Progenitor cell of endocrine pancreas (in vitro differentiated cells): ENCODE results near the gene HSPA5. TPM values are rescaled to one million over a fixed set of nuclear protein-coding genes. Genes with fewer than 3 reads are reported as not detected.

ENCODE experiments used
- DNase-seq: peaks from one replicate; pipeline ENCODE4 v3.0.0; 2021; ENCODE audit warnings: low spot score; ENCODE audit not compliant: unreplicated experiment
- H3K27ac Mint-ChIP-seq: 2 replicates; pipeline ENCODE4 v1.8.0; 2021; ENCODE audit warnings: mild to moderate bottlenecking, moderate library complexity, mixed read lengths
- H3K27me3 Mint-ChIP-seq: 2 replicates; pipeline ENCODE4 v1.8.0; 2021; ENCODE audit warnings: mixed read lengths
- H3K36me3 Mint-ChIP-seq: 2 replicates; pipeline ENCODE4 v1.8.0; 2022; ENCODE audit warnings: mixed read lengths; ENCODE audit not compliant: insufficient read depth
- H3K4me1 Mint-ChIP-seq: 2 replicates; pipeline ENCODE4 v1.8.0; 2021; ENCODE audit warnings: low read depth, mixed read lengths
- H3K4me3 Mint-ChIP-seq: 2 replicates; pipeline ENCODE4 v1.8.0; 2021; ENCODE audit warnings: low read depth, mild to moderate bottlenecking, moderate library complexity, mixed read lengths
- H3K9me3 Mint-ChIP-seq: 2 replicates; pipeline ENCODE4 v1.8.0; 2021; ENCODE audit warnings: low read depth, mixed read lengths
- CTCF ChIP-seq: fragments of 200-600 bp; sonication (generic); IDR thresholded peaks from one replicate; pipeline ENCODE4 v1.5.0; 2021; ENCODE audit warnings: antibody characterized with exemption, mild to moderate bottlenecking; ENCODE audit not compliant: unreplicated experiment
- total RNA-seq: library from RNA; stranded (reverse); gene quantifications from 2 replicates; pipeline ENCODE4 v1.2.1, GENCODE V29; 2021

HSPA5 gene
- total RNA-seq, 1 donor from 2014 or later: 288 TPM

- DNase-seq: no peak
- H3K27me3 Mint-ChIP-seq: no peaks in the 10 kb centered on the region
- H3K36me3 Mint-ChIP-seq: peaks cover 21% of the 10 kb centered on the region
- peak overlapping the region; percentile 97 for H3K27ac Mint-ChIP-seq
- peaks cover 19% of the 10 kb centered on the region for H3K4me1 Mint-ChIP-seq
- no peak for TF ChIP-seq CTCF
- no peaks in the 10 kb centered on the region for H3K9me3 Mint-ChIP-seq
- H3K4me3 Mint-ChIP-seq: peak overlapping the region; percentile 94
These were observed 958 bp upstream of the HSPA5 start for GRCh38 chr9:125241863-125242739.

GRCh38 chr9:125240649-125240999, 519 bp downstream of the HSPA5 start:
- peaks cover 30% of the 10 kb centered on the region for H3K4me1 Mint-ChIP-seq
- peaks cover 32% of the 10 kb centered on the region for H3K36me3 Mint-ChIP-seq
- H3K27ac Mint-ChIP-seq: peak overlapping the region; percentile 97
- TF ChIP-seq CTCF: no peak
- H3K9me3 Mint-ChIP-seq: no peaks in the 10 kb centered on the region
- H3K27me3 Mint-ChIP-seq: no peaks in the 10 kb centered on the region
- peak overlapping the region; percentile 94 for H3K4me3 Mint-ChIP-seq
- DNase-seq: no peak

GRCh38 chr9:125239631-125240597, 1.2 kb downstream of the HSPA5 start:
- Mint-ChIP-seq H3K36me3 (peaks cover 36% of the 10 kb centered on the region), H3K27me3 (no peaks in the 10 kb centered on the region), H3K4me3 (peak overlapping the region; percentile 94), H3K9me3 (no peaks in the 10 kb centered on the region), H3K4me1 (peaks cover 34% of the 10 kb centered on the region), H3K27ac (peak overlapping the region; percentile 97)
- TF ChIP-seq CTCF: no peak
- DNase-seq: no peak

GRCh38 chr9:125238915-125239446, 2.2 kb downstream of the HSPA5 start:
- Mint-ChIP-seq H3K9me3 (no peaks in the 10 kb centered on the region), H3K27me3 (no peaks in the 10 kb centered on the region), H3K27ac (peak overlapping the region; percentile 47), H3K4me1 (peaks cover 34% of the 10 kb centered on the region), H3K4me3 (peak overlapping the region; percentile 94), H3K36me3 (peaks cover 36% of the 10 kb centered on the region)
- TF ChIP-seq CTCF: no peak
- DNase-seq: no peak
